HEK293 (cell line): Measurements from ENCODE around the gene RBM26.

Source experiments
- BCL11B ChIP-seq: fragments of 450-650 bp; formaldehyde crosslinking; IDR thresholded peaks from 2 replicates; pipeline ENCODE4 v1.5.1; 2016; ENCODE audit warnings: low read depth, missing biosample characterization, missing genetic modification characterization
- YY1 ChIP-seq: fragments of 450-650 bp; formaldehyde crosslinking; IDR thresholded peaks from 2 replicates; pipeline ENCODE4 v1.5.1; 2018; ENCODE audit warnings: missing biosample characterization, missing genetic modification characterization
- ZNF670 ChIP-seq: fragments of 450-650 bp; formaldehyde crosslinking; IDR thresholded peaks from 2 replicates; pipeline ENCODE4 v1.5.1; 2016; ENCODE audit warnings: missing biosample characterization, missing genetic modification characterization, low read depth
- TF ChIP-seq, protein P1 (sequence below): fragments of 450-650 bp; formaldehyde crosslinking; IDR thresholded peaks from 2 replicates; pipeline ENCODE4 v1.5.1; 2016; ENCODE audit warnings: missing biosample characterization, missing genetic modification characterization
- TF ChIP-seq, protein P2 (sequence below): fragments of 450-650 bp; formaldehyde crosslinking; IDR thresholded peaks from 2 replicates; pipeline ENCODE4 v1.5.1; 2016; ENCODE audit warnings: missing biosample characterization, missing genetic modification characterization
- TF ChIP-seq, protein P3 (sequence below): fragments of 450-650 bp; formaldehyde crosslinking; conservative IDR thresholded peaks from 2 replicates; pipeline ENCODE4 v1.5.1; 2016; ENCODE audit warnings: low read depth, missing biosample characterization, missing genetic modification characterization

DNA sequence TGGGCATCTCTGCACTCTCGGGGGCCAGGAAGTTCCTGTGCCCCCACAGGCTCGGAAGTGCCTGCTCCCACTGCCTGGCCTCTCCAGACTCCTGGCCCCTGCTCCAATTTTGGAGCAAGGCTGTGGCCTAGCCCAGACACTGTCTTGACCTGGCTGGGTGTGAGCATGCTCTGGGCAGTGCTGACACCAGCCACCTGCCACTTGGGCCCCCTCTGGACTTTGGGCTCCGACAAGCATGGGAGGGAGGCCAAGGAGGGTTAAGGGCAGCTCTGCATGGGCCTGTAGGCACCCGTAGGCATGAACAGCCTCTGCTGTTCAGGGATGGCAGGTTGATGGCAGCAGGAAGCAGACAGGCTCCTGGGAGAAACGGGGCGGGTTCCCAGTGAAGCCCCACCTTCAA, 26.0 kb upstream of the RBM26 start:
- TF ChIP-seq, protein P1, sequence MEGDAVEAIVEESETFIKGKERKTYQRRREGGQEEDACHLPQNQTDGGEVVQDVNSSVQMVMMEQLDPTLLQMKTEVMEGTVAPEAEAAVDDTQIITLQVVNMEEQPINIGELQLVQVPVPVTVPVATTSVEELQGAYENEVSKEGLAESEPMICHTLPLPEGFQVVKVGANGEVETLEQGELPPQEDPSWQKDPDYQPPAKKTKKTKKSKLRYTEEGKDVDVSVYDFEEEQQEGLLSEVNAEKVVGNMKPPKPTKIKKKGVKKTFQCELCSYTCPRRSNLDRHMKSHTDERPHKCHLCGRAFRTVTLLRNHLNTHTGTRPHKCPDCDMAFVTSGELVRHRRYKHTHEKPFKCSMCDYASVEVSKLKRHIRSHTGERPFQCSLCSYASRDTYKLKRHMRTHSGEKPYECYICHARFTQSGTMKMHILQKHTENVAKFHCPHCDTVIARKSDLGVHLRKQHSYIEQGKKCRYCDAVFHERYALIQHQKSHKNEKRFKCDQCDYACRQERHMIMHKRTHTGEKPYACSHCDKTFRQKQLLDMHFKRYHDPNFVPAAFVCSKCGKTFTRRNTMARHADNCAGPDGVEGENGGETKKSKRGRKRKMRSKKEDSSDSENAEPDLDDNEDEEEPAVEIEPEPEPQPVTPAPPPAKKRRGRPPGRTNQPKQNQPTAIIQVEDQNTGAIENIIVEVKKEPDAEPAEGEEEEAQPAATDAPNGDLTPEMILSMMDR (tag by site-specific recombination) = no peak
- TF ChIP-seq, protein P2, sequence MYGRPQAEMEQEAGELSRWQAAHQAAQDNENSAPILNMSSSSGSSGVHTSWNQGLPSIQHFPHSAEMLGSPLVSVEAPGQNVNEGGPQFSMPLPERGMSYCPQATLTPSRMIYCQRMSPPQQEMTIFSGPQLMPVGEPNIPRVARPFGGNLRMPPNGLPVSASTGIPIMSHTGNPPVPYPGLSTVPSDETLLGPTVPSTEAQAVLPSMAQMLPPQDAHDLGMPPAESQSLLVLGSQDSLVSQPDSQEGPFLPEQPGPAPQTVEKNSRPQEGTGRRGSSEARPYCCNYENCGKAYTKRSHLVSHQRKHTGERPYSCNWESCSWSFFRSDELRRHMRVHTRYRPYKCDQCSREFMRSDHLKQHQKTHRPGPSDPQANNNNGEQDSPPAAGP (tag by site-specific recombination) = no peak
- TF ChIP-seq, protein P3, sequence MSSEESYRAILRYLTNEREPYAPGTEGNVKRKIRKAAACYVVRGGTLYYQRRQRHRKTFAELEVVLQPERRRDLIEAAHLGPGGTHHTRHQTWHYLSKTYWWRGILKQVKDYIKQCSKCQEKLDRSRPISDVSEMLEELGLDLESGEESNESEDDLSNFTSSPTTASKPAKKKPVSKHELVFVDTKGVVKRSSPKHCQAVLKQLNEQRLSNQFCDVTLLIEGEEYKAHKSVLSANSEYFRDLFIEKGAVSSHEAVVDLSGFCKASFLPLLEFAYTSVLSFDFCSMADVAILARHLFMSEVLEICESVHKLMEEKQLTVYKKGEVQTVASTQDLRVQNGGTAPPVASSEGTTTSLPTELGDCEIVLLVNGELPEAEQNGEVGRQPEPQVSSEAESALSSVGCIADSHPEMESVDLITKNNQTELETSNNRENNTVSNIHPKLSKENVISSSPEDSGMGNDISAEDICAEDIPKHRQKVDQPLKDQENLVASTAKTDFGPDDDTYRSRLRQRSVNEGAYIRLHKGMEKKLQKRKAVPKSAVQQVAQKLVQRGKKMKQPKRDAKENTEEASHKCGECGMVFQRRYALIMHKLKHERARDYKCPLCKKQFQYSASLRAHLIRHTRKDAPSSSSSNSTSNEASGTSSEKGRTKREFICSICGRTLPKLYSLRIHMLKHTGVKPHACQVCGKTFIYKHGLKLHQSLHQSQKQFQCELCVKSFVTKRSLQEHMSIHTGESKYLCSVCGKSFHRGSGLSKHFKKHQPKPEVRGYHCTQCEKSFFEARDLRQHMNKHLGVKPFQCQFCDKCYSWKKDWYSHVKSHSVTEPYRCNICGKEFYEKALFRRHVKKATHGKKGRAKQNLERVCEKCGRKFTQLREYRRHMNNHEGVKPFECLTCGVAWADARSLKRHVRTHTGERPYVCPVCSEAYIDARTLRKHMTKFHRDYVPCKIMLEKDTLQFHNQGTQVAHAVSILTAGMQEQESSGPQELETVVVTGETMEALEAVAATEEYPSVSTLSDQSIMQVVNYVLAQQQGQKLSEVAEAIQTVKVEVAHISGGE (tag by site-specific recombination) = no peak
- TF ChIP-seq BCL11B (no peak), ZNF670 (tag by site-specific recombination) (no peak), YY1 (tag by site-specific recombination) (no peak)
